ENCODE results near the gene SLC8A1.

- TF ChIP-seq, protein P1, sequence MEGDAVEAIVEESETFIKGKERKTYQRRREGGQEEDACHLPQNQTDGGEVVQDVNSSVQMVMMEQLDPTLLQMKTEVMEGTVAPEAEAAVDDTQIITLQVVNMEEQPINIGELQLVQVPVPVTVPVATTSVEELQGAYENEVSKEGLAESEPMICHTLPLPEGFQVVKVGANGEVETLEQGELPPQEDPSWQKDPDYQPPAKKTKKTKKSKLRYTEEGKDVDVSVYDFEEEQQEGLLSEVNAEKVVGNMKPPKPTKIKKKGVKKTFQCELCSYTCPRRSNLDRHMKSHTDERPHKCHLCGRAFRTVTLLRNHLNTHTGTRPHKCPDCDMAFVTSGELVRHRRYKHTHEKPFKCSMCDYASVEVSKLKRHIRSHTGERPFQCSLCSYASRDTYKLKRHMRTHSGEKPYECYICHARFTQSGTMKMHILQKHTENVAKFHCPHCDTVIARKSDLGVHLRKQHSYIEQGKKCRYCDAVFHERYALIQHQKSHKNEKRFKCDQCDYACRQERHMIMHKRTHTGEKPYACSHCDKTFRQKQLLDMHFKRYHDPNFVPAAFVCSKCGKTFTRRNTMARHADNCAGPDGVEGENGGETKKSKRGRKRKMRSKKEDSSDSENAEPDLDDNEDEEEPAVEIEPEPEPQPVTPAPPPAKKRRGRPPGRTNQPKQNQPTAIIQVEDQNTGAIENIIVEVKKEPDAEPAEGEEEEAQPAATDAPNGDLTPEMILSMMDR (IDR thresholded peaks at IDR 0.05) = no peak
- TF ChIP-seq POLR2A (IDR thresholded peaks at IDR 0.05) = no peak
Observed at GRCh38 chr2:40303746-40304145, 148.1 kb downstream of the SLC8A1 start.
